Smooth muscle cell (in vitro differentiated cells): ENCODE measurements around the gene TLCD3A. TPM values are rescaled to one million over a fixed set of nuclear protein-coding genes. Genes with fewer than 3 reads are reported as not detected.
A peak's percentile ranks its signal among the peaks of the same experiment; 100 is the strongest.
"Not testable (repeated sequence)": the region's sequence is repeated elsewhere in the genome, so short reads cannot be mapped to it uniquely, and the experiment has no call there.

Source experiments
- DNase-seq: peaks from one replicate; lab custom pipeline; 2025; ENCODE audit not compliant: unreplicated experiment; lab: John Stamatoyannopoulos, UW
- H2AFZ ChIP-seq: fragments of 200-600 bp; sonication (generic); 2 replicates; pipeline ENCODE4 v1.6.0; 2016; ENCODE audit warnings: antibody characterized with exemption, low read depth, mild to moderate bottlenecking
- H3F3A ChIP-seq: fragments of 200-600 bp; sonication (generic); 2 replicates; pipeline ENCODE4 v1.6.0; 2017; ENCODE audit warnings: antibody characterized with exemption, low read depth
- H3K27ac ChIP-seq: fragments of 200-600 bp; sonication (generic); 2 replicates; pipeline ENCODE4 v1.5.1; 2016; ENCODE audit warnings: low read depth, mild to moderate bottlenecking
- H3K27me3 ChIP-seq: fragments of 200-600 bp; sonication (generic); 2 replicates; pipeline ENCODE4 v1.6.1; 2016; ENCODE audit warnings: low read depth, mild to moderate bottlenecking
- H3K36me3 ChIP-seq: fragments of 200-600 bp; sonication (generic); 2 replicates; pipeline ENCODE4 v1.5.1; 2016; ENCODE audit warnings: low read depth
- H3K4me1 ChIP-seq: fragments of 200-600 bp; sonication (generic); 2 replicates; pipeline ENCODE4 v1.5.1; 2016; ENCODE audit warnings: low read depth
- H3K4me2 ChIP-seq: fragments of 200-600 bp; sonication (generic); 2 replicates; pipeline ENCODE4 v1.6.0; 2016; ENCODE audit warnings: mild to moderate bottlenecking
- H3K4me3 ChIP-seq: fragments of 200-600 bp; sonication (generic); 2 replicates; pipeline ENCODE4 v1.5.1; 2016; ENCODE audit warnings: mild to moderate bottlenecking
- H3K79me2 ChIP-seq: fragments of 200-600 bp; sonication (generic); 2 replicates; pipeline ENCODE4 v1.6.0; 2016; ENCODE audit warnings: low read depth, mild to moderate bottlenecking
- H3K9ac ChIP-seq: fragments of 200-600 bp; sonication (generic); 2 replicates; pipeline ENCODE4 v1.6.0; 2016; ENCODE audit warnings: low read depth
- H3K9me3 ChIP-seq: fragments of 200-600 bp; sonication (generic); replicated peaks from 2 replicates; pipeline ENCODE4 v1.5.1; 2016; ENCODE audit warnings: low read depth
- H4K20me1 ChIP-seq: fragments of 200-600 bp; sonication (generic); 2 replicates; pipeline ENCODE4 v1.6.0; 2016; ENCODE audit warnings: low read depth
- WGBS: methylation state at CpG from one replicate; pipeline ENCODE4 v1.1.7; 2016; ENCODE audit warnings: low lambda C conversion rate; 5-methylcytosine and 5-hydroxymethylcytosine counted together
- polyA plus RNA-seq: library from polyadenylated mRNA; unstranded; fragments of >200 nt; fragmentation: Nextera tagmentation; extraction: Ambion mirVana; gene quantifications from 2 replicates; pipeline ENCODE4 v1.2.1, GENCODE V29; 2016
- total RNA-seq: library from RNA; depleted of rRNA; stranded (reverse); fragments of >200 nt; gene quantifications from 2 replicates; pipeline ENCODE4 v1.2.3, GENCODE V29; 2014
- TF ChIP-seq, protein P1 (sequence below): fragments of 200-600 bp; sonication (generic); IDR thresholded peaks from 2 replicates; pipeline ENCODE4 v1.5.1; 2017; ENCODE audit warnings: borderline replicate concordance, mild to moderate bottlenecking, antibody characterized with exemption; ENCODE audit not compliant: insufficient read depth, poor library complexity, severe bottlenecking

TLCD3A gene
- total and polyA plus RNA-seq, 2 experiments from 2014 or later: 21.9 to 23.0 TPM

DNA sequence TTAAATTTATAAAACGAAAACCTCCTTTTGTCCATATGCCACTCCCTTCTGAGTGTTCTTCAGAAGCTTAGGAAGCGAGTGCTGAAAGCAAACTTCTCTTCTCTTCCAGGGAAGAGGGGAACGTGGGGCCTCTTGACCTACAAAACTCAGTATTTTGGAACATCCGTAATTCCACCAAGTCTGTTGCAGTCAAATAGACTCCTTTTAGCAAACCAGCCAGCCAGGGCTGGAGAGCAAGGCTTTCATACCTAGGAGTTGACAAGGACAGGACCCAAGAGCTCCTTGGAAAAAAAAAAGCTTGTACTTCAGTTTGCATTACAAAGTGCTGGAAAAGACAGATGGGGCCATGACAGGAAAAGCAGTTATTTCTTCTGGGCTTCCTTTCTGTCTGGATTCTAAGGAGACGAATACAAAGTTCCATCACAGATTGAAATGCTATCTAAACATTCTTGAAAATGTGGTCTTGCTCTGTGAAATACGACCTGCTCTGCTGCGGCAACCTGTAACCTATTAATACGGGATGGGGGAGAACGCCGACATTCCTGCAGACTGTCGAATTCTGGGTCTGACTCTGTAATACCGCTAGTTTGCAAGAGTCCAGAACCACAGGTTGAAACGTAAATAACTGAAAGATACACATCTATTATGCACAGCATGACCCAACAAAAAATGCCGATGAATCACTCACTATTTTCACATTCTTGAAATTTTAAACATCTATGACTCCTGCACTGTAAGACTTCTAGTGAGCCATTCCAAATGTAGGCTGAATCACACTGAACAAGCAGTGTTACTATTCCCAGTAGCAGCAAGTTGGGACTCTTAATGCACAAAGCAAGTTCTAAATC, 38.4 kb upstream of the TLCD3A start:
- H3F3A ChIP-seq: peaks cover 16% of the 10 kb centered on the region
- TF ChIP-seq, protein P1, sequence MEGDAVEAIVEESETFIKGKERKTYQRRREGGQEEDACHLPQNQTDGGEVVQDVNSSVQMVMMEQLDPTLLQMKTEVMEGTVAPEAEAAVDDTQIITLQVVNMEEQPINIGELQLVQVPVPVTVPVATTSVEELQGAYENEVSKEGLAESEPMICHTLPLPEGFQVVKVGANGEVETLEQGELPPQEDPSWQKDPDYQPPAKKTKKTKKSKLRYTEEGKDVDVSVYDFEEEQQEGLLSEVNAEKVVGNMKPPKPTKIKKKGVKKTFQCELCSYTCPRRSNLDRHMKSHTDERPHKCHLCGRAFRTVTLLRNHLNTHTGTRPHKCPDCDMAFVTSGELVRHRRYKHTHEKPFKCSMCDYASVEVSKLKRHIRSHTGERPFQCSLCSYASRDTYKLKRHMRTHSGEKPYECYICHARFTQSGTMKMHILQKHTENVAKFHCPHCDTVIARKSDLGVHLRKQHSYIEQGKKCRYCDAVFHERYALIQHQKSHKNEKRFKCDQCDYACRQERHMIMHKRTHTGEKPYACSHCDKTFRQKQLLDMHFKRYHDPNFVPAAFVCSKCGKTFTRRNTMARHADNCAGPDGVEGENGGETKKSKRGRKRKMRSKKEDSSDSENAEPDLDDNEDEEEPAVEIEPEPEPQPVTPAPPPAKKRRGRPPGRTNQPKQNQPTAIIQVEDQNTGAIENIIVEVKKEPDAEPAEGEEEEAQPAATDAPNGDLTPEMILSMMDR: no peak
- H3K9me3 ChIP-seq: no peaks in the 10 kb centered on the region
- peaks cover 6% of the 10 kb centered on the region for H3K4me1 ChIP-seq
- peak overlapping the region; percentile 41 for H3K4me2 ChIP-seq
- no peaks in the 10 kb centered on the region for H3K36me3 ChIP-seq
- H3K27me3 ChIP-seq: no peaks in the 10 kb centered on the region
- H2AFZ ChIP-seq: no peak overlapping the region
- no peaks in the 10 kb centered on the region for H3K79me2 ChIP-seq
- peak overlapping the region; percentile 87 for H3K27ac ChIP-seq
- H4K20me1 ChIP-seq: peaks cover 8% of the 10 kb centered on the region
- peak overlapping the region; percentile 21 for H3K9ac ChIP-seq
- no peak for DNase-seq
- no peak overlapping the region for H3K4me3 ChIP-seq
- WGBS: 52% methylated on average over 14 of the region's 14 CpGs

DNA sequence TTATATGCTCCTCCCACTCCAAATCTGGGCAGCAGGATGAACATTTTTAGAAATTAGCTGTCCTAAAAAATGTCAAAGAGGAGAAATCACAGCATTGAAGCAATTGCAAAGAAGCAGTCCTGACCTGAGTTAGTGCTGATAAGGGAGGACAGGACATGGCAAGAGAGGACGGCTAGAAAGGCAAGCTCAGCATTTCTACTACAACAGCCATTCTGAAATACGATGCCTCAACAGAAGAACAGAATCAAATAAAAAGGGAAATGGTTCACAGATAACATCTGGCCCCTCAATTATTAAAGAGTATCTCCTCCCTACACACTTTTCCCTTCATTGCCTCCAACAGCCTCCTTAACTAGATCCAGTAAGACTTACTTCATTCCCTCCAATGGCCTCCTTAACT, 36.0 kb upstream of the TLCD3A start:
- Histone ChIP-seq H3K9ac (no peak overlapping the region), H3K4me2 (peak overlapping the region; percentile 20), H3K4me3 (no peak overlapping the region), H3K79me2 (peaks cover 5% of the 10 kb centered on the region), H3K27me3 (no peaks in the 10 kb centered on the region), H3K27ac (peak overlapping the region; percentile 35), H3K9me3 (no peaks in the 10 kb centered on the region), H2AFZ (no peak overlapping the region), H4K20me1 (peaks cover 17% of the 10 kb centered on the region), H3F3A (peaks cover 20% of the 10 kb centered on the region), H3K36me3 (no peaks in the 10 kb centered on the region), H3K4me1 (peaks cover 6% of the 10 kb centered on the region)
- 43% methylated on average over 2 of the region's 2 CpGs for WGBS
- TF ChIP-seq, protein P1: no peak
- no peak for DNase-seq

DNA sequence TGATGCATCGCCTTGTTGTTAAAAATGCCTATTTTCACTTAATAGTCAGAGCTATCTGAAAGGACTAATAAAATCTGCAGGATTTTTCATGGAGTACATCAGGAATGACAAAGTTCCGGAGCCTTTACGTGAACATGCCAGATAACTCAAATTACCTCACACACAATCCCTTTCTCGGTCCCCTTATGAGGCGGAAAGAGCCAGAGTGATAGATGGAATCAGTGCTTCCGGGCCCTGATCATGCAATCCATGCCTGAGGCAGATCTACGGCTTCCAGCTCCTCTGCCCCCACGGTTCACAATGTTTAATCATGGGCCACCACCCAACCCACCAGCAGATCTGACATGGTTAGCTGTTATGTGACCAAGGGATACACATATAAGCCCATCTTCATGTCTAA, 34.7 kb upstream of the TLCD3A start:
- no peak overlapping the region for H3K4me3 ChIP-seq
- no peak overlapping the region for H2AFZ ChIP-seq
- WGBS: 74% methylated on average over 8 of the region's 8 CpGs
- peaks cover 5% of the 10 kb centered on the region for H3K79me2 ChIP-seq
- TF ChIP-seq, protein P1: no peak
- peaks cover 6% of the 10 kb centered on the region for H3K4me1 ChIP-seq
- H3K4me2 ChIP-seq: no peak overlapping the region
- no peak overlapping the region for H3K9ac ChIP-seq
- H3K27ac ChIP-seq: no peak overlapping the region
- peaks cover 17% of the 10 kb centered on the region for H4K20me1 ChIP-seq
- H3K27me3 ChIP-seq: no peaks in the 10 kb centered on the region
- H3F3A ChIP-seq: peaks cover 20% of the 10 kb centered on the region
- H3K9me3 ChIP-seq: no peaks in the 10 kb centered on the region
- no peaks in the 10 kb centered on the region for H3K36me3 ChIP-seq
- DNase-seq: no peak

DNA sequence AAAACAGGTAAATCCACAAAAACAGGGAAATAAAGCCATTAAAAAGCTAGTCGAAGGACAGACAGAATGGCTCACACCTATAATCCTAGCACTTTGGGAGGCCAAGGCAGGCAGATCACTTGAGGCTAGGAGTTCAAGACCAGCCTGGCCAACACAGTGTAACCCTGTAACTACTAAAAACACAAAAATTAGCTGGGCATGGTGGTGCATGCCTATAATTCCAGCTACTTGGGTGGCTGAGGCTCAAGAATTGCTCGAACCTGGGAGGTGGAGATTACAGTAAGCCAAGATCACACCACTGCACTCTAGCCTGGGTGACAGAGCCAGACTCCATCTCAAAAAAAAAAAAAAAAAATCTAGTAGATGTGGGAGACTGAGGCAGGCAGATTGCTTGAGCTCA, 34.3 kb upstream of the TLCD3A start:
- not testable (repeated sequence) for DNase-seq, H3K4me1 ChIP-seq, H3K27me3 ChIP-seq, H3K4me2 ChIP-seq, H3K27ac ChIP-seq, H3K36me3 ChIP-seq, H3K9me3 ChIP-seq, H2AFZ ChIP-seq, H3K79me2 ChIP-seq, H3K4me3 ChIP-seq, H3K9ac ChIP-seq
- Histone ChIP-seq H4K20me1 (peaks cover 17% of the 10 kb centered on the region), H3F3A (peaks cover 20% of the 10 kb centered on the region)
- WGBS: 94% methylated on average over 2 of the region's 2 CpGs
